GM12801 (cell line): ENCODE data around the gene ATCAY.

Source experiments
- TF ChIP-seq, protein P1 (sequence below): IDR thresholded peaks from one replicate; pipeline ENCODE4 v1.5.1; 2011; ENCODE audit warnings: control low read depth; ENCODE audit not compliant: insufficient read length; ENCODE audit errors: extremely low read depth

ATCAY gene

DNA sequence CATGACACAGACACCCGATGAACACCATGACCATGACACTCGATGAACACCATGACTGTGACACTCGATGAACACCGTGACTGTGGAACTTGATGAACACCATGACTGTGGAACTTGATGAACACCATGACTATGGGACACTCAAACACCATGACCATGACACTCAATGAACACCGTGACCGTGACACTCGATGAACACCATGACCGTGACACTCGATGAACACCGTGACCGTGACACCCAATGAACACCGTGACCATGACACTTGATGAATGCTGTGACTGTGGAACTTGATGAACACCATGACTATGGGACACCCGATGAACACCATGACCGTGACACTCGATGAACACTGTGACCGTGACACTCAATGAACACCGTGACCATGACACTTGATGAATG lies 43.2 kb upstream of the ATCAY start:
- TF ChIP-seq, protein P1, sequence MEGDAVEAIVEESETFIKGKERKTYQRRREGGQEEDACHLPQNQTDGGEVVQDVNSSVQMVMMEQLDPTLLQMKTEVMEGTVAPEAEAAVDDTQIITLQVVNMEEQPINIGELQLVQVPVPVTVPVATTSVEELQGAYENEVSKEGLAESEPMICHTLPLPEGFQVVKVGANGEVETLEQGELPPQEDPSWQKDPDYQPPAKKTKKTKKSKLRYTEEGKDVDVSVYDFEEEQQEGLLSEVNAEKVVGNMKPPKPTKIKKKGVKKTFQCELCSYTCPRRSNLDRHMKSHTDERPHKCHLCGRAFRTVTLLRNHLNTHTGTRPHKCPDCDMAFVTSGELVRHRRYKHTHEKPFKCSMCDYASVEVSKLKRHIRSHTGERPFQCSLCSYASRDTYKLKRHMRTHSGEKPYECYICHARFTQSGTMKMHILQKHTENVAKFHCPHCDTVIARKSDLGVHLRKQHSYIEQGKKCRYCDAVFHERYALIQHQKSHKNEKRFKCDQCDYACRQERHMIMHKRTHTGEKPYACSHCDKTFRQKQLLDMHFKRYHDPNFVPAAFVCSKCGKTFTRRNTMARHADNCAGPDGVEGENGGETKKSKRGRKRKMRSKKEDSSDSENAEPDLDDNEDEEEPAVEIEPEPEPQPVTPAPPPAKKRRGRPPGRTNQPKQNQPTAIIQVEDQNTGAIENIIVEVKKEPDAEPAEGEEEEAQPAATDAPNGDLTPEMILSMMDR, result no peak

- TF ChIP-seq, protein P1, result no peak
Measured at GRCh38 chr19:3837922-3838321, 42.6 kb upstream of the ATCAY start.

DNA sequence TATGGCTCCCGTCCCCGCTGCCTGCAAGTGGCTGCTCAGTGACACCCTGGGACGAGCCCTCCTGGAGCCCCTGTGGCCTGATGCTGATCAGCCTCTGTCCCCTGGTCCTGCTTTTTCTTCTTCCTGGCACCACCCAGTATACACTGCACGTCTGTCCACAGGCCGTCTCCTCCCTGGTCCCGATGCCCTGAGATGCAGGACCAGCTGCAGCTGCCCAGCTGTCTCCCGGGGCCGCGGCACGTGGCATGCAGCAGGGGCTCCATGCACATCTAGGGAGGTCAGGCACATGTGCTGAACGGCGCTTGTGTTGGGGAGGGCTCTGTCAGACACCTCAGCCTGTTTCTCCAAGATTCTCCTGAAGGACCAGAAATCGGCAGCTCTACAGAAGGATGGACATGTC lies 41.8 kb upstream of the ATCAY start:
- TF ChIP-seq, protein P1, result no peak

- TF ChIP-seq, protein P1, result no peak
Measured at GRCh38 chr19:3839941-3840340, 40.5 kb upstream of the ATCAY start.

GRCh38 chr19:3840804-3841203 lies 39.7 kb upstream of the ATCAY start:
- TF ChIP-seq, protein P1, result no peak

DNA sequence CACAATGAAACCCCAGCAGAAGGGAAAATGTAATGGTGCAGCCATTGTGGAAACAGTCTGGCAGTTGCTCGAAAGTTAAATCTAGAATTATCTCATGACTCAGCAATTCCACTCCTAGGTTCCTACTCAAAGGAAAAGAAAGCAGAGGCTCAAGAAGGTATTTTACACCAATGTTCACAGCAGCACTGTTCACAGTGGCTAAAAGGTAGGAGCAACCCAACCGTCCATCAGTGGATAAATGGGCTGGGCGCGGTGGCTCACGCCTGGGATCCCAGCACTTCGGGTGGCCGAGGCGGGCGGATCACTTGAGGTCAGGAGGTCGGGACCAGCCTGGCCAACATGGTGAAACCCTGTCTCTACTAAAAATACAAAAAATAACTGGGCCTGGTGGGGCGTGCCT lies 37.5 kb upstream of the ATCAY start:
- TF ChIP-seq, protein P1, result no peak

- TF ChIP-seq, protein P1, result no peak
Measured at GRCh38 chr19:3844596-3844995, 35.9 kb upstream of the ATCAY start.

GRCh38 chr19:3849092-3849491 lies 31.4 kb upstream of the ATCAY start:
- TF ChIP-seq, protein P1, result no peak
